ENCODE measurements around the gene DDA1. TPM values are rescaled to one million over a fixed set of nuclear protein-coding genes. Genes with fewer than 3 reads are reported as not detected.
"Not testable (repeated sequence)": the region's sequence is repeated elsewhere in the genome, so short reads cannot be mapped to it uniquely, and the experiment has no call there.

The DDA1 gene
- total RNA-seq, 1 donor from 2014 or later = 21.9 TPM

DNA sequence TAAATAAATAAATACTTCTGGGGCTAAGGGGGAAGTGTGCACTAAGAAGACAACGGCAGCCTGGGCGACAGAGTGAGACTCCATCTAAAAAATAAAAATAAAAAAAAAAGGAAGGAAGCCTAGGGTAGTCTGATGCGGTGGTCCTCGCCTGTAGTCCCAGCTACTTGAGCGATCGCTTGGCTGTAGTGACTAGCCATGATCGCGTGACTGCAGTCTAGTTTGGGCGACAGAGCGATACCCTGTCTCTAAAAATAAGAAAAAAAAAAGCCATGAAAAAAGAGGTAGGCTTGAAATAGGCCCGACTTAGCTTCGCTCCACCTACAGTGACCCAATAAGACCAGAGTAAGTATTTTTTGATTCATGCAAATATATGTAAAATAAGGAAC is 42.8 kb upstream of the DDA1 start:
- Histone ChIP-seq H3K4me3 (no peak overlapping the region), H3K9ac (no peak overlapping the region), H3K4me1 (peaks cover 5% of the 10 kb centered on the region), H4K20me1 (ENCODE audit: low read depth) (no peaks in the 10 kb centered on the region), H3K27me3 (no peaks in the 10 kb centered on the region), H3F3A (ENCODE audit: low read depth) (peaks cover 23% of the 10 kb centered on the region), H3K9me3 (ENCODE audit: low read depth) (no peaks in the 10 kb centered on the region), H3K79me2 (ENCODE audit: low read depth) (peaks cover 17% of the 10 kb centered on the region), H3K27ac (no peak overlapping the region), H3K4me2 (no peak overlapping the region), H3K36me3 (no peaks in the 10 kb centered on the region), H2AFZ (replicated peaks) (no peak overlapping the region)
- Mint-ChIP-seq H3K9me3 (no peaks in the 10 kb centered on the region), H3K4me3 (peak overlapping the region; percentile 86), H3K27ac (peak overlapping the region; percentile 29), H3K36me3 (peaks cover 7% of the 10 kb centered on the region), H3K27me3 (ENCODE audit: insufficient read depth, low read depth) (peaks cover 5% of the 10 kb centered on the region), H3K4me1 (peaks cover 23% of the 10 kb centered on the region)
- DNase-seq (ENCODE audit: low spot score) = peak; percentile 41
- TF ChIP-seq EZH2phosphoT487 (IDR thresholded peaks at IDR 0.05) = no peak
- no peak for TF ChIP-seq EZH2 (IDR thresholded peaks at IDR 0.05)
- TF ChIP-seq, protein P1, sequence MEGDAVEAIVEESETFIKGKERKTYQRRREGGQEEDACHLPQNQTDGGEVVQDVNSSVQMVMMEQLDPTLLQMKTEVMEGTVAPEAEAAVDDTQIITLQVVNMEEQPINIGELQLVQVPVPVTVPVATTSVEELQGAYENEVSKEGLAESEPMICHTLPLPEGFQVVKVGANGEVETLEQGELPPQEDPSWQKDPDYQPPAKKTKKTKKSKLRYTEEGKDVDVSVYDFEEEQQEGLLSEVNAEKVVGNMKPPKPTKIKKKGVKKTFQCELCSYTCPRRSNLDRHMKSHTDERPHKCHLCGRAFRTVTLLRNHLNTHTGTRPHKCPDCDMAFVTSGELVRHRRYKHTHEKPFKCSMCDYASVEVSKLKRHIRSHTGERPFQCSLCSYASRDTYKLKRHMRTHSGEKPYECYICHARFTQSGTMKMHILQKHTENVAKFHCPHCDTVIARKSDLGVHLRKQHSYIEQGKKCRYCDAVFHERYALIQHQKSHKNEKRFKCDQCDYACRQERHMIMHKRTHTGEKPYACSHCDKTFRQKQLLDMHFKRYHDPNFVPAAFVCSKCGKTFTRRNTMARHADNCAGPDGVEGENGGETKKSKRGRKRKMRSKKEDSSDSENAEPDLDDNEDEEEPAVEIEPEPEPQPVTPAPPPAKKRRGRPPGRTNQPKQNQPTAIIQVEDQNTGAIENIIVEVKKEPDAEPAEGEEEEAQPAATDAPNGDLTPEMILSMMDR (IDR thresholded peaks at IDR 0.05) = no peak

DNA sequence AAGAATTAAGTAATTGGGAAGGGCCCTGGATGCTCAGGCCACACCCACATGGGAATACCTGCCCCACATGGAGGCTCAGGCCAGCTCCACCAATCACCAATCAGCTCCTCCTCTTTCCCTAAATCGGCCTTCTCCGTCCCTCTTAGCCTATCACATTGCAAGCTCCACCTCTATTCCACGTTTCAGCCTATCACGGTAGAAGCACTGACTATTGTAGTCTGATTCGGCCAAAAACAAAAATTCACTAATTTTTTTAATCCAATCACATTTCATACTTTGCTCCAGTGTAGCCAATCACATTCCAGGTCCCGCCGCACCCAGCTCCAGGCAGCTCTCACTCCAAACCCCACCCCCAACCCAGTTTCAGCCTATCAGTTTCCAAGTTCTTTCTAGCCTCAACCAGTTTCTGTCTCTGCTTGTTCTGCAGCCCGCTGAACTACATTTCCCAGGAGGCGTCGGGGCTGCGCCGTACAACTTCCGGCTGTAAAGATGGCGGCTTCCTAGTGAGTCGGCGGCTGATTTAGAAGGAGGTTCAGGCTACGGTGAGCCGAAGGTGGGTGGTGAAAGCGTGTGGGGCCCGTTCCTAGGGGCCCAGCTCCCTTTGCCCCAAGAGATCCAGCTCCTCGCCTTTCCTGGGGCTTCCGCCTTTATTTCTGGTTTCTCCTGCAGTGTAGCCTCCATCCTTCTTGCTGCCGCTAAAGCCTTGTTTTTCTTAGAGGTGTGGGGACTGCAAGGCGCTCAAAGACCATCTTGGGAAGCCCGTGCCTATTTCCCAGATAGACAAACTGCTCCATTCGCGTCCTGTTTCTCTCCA is 42.2 kb upstream of the DDA1 start, which contains the start of gene BABAM1:
BABAM1 (plus strand) TSS at position 469 of the 814 bp plus-strand sequence. CDS start 1,364 bp downstream, outside the sequence.
- H3K4me2 ChIP-seq = peak within 1 kb of the TSS; percentile 95
- peaks cover 23% of the 10 kb centered on the region for H3F3A ChIP-seq (ENCODE audit: low read depth)
- Mint-ChIP-seq H3K4me3 (peak within 1 kb of the TSS; percentile 86), H3K27ac (peak within 1 kb of the TSS; percentile 74), H3K4me1 (peaks cover 23% of the 10 kb centered on the region), H3K27me3 (ENCODE audit: insufficient read depth, low read depth) (peaks cover 5% of the 10 kb centered on the region), H3K36me3 (peaks cover 8% of the 10 kb centered on the region), H3K9me3 (no peaks in the 10 kb centered on the region)
- peak; percentile 97 for DNase-seq (ENCODE audit: low spot score)
- peak within 1 kb of the TSS; percentile 94 for H2AFZ ChIP-seq (replicated peaks)
- no peaks in the 10 kb centered on the region for H3K9me3 ChIP-seq (ENCODE audit: low read depth)
- H3K4me1 ChIP-seq = peaks cover 5% of the 10 kb centered on the region
- peak within 1 kb of the TSS; percentile 92 for H3K9ac ChIP-seq
- H3K79me2 ChIP-seq (ENCODE audit: low read depth) = peaks cover 17% of the 10 kb centered on the region
- H3K27ac ChIP-seq = no peak within 1 kb of the TSS
- H4K20me1 ChIP-seq (ENCODE audit: low read depth) = no peaks in the 10 kb centered on the region
- TF ChIP-seq EZH2phosphoT487 (IDR thresholded peaks at IDR 0.05) = no peak
- TF ChIP-seq, protein P1 (IDR thresholded peaks at IDR 0.05) = no peak
- no peak for TF ChIP-seq EZH2 (IDR thresholded peaks at IDR 0.05)
- no peaks in the 10 kb centered on the region for H3K36me3 ChIP-seq
- peak within 1 kb of the TSS; percentile 99 for H3K4me3 ChIP-seq
- no peaks in the 10 kb centered on the region for H3K27me3 ChIP-seq

DNA sequence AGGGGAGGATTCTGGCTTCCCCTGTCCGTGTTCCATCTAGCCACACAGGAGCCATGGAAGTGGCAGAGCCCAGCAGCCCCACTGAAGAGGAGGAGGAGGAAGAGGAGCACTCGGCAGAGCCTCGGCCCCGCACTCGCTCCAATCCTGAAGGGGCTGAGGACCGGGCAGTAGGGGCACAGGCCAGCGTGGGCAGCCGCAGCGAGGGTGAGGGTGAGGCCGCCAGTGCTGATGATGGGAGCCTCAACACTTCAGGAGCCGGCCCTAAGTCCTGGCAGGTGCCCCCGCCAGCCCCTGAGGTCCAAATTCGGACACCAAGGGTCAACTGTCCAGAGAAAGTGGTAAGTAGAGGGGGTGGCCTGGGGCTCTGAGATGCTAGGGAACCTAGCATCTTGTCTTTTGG is 40.6 kb upstream of the DDA1 start:
- no peak overlapping the region for H3K9ac ChIP-seq
- H3K27ac ChIP-seq = no peak overlapping the region
- Mint-ChIP-seq H3K4me3 (peak overlapping the region; percentile 86), H3K4me1 (peaks cover 16% of the 10 kb centered on the region), H3K27ac (no peak overlapping the region), H3K36me3 (peaks cover 8% of the 10 kb centered on the region), H3K27me3 (ENCODE audit: insufficient read depth, low read depth) (peaks cover 5% of the 10 kb centered on the region), H3K9me3 (no peaks in the 10 kb centered on the region)
- DNase-seq (ENCODE audit: low spot score) = no peak
- no peaks in the 10 kb centered on the region for H3K9me3 ChIP-seq (ENCODE audit: low read depth)
- H3K36me3 ChIP-seq = no peaks in the 10 kb centered on the region
- H4K20me1 ChIP-seq (ENCODE audit: low read depth) = no peaks in the 10 kb centered on the region
- TF ChIP-seq EZH2 (IDR thresholded peaks at IDR 0.05) (no peak), EZH2phosphoT487 (IDR thresholded peaks at IDR 0.05) (no peak)
- TF ChIP-seq, protein P1 (IDR thresholded peaks at IDR 0.05) = no peak
- H2AFZ ChIP-seq (replicated peaks) = no peak overlapping the region
- peaks cover 17% of the 10 kb centered on the region for H3K79me2 ChIP-seq (ENCODE audit: low read depth)
- H3K4me2 ChIP-seq = no peak overlapping the region
- peaks cover 23% of the 10 kb centered on the region for H3F3A ChIP-seq (ENCODE audit: low read depth)
- peaks cover 5% of the 10 kb centered on the region for H3K4me1 ChIP-seq
- H3K27me3 ChIP-seq = no peaks in the 10 kb centered on the region
- H3K4me3 ChIP-seq = no peak overlapping the region

DNA sequence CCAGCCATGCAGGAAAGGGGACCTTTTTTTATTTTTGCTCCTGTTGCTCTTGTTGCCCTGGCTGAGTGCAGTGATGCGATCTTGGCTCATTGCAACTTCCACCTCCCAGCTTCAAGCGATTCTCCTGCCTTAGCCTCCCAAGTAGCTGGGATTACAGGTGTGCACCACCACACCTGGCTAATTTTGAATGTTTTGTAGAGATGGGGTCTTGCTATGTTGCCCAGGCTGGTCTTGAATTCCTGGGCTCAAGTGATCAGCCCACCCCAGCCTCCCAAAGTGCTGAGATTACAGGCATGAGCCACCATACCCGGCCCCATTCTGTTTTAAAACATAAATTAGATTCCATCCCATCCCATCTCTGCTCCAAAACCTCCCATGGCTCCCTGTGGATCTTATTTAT is 34.5 kb upstream of the DDA1 start:
- not testable (repeated sequence) for DNase-seq (ENCODE audit: low spot score); H3K36me3 ChIP-seq; H3K4me3 Mint-ChIP-seq; H2AFZ ChIP-seq (replicated peaks); H4K20me1 ChIP-seq (ENCODE audit: low read depth); H3F3A ChIP-seq (ENCODE audit: low read depth); H3K4me2 ChIP-seq; H3K9me3 ChIP-seq (ENCODE audit: low read depth); H3K27ac ChIP-seq; H3K79me2 ChIP-seq (ENCODE audit: low read depth); H3K9ac ChIP-seq; H3K27ac Mint-ChIP-seq; H3K27me3 Mint-ChIP-seq (ENCODE audit: insufficient read depth, low read depth); H3K4me1 Mint-ChIP-seq; H3K4me3 ChIP-seq; H3K9me3 Mint-ChIP-seq; H3K4me1 ChIP-seq; H3K27me3 ChIP-seq
- peaks cover 15% of the 10 kb centered on the region for H3K36me3 Mint-ChIP-seq
